Measurements from ENCODE around the gene SERHL2.
"Not testable (repeated sequence)": the region's sequence is repeated elsewhere in the genome, so short reads cannot be mapped to it uniquely, and the experiment has no call there.

Gene SERHL2

GRCh38 chr22:42521228-42521546, 32.6 kb upstream of the SERHL2 start:
- peaks cover 7% of the 10 kb centered on the region for H3K36me3 ChIP-seq (ENCODE audit: insufficient read depth, low read length)
- no peak overlapping the region for H2AFZ ChIP-seq (ENCODE audit: low read depth, low read length)
- peaks cover 8% of the 10 kb centered on the region for H3K4me1 ChIP-seq (ENCODE audit: insufficient read depth, low read length)
- no peaks in the 10 kb centered on the region for H3K27me3 ChIP-seq (ENCODE audit: insufficient read depth, low read length)
- H3K4me3 ChIP-seq (ENCODE audit: low read length) = no peak overlapping the region
- H3K9me3 ChIP-seq (ENCODE audit: low read length) = no peaks in the 10 kb centered on the region

GRCh38 chr22:42522546-42522945, 31.2 kb upstream of the SERHL2 start:
- Histone ChIP-seq H3K4me3 (ENCODE audit: low read length) (no peak overlapping the region), H3K9me3 (ENCODE audit: low read length) (no peaks in the 10 kb centered on the region), H3K36me3 (ENCODE audit: insufficient read depth, low read length) (peaks cover under 1% of the 10 kb centered on the region), H3K27me3 (ENCODE audit: insufficient read depth, low read length) (no peaks in the 10 kb centered on the region), H3K4me1 (ENCODE audit: insufficient read depth, low read length) (peaks cover 8% of the 10 kb centered on the region), H2AFZ (ENCODE audit: low read depth, low read length) (no peak overlapping the region)

- Histone ChIP-seq H3K27me3 (ENCODE audit: insufficient read depth, low read length) (no peaks in the 10 kb centered on the region), H3K4me3 (ENCODE audit: low read length) (no peak overlapping the region), H3K9me3 (ENCODE audit: low read length) (no peaks in the 10 kb centered on the region), H2AFZ (ENCODE audit: low read depth, low read length) (no peak overlapping the region), H3K36me3 (ENCODE audit: insufficient read depth, low read length) (no peaks in the 10 kb centered on the region), H3K4me1 (ENCODE audit: insufficient read depth, low read length) (peaks cover 5% of the 10 kb centered on the region)
Observed at GRCh38 chr22:42528591-42529307, 25.0 kb upstream of the SERHL2 start.

GRCh38 chr22:42529435-42529834, 24.3 kb upstream of the SERHL2 start:
- not testable (repeated sequence) for H3K4me1 ChIP-seq (ENCODE audit: insufficient read depth, low read length); H3K36me3 ChIP-seq (ENCODE audit: insufficient read depth, low read length); H3K27me3 ChIP-seq (ENCODE audit: insufficient read depth, low read length); H3K4me3 ChIP-seq (ENCODE audit: low read length); H3K9me3 ChIP-seq (ENCODE audit: low read length); H2AFZ ChIP-seq (ENCODE audit: low read depth, low read length)

- not testable (repeated sequence) for H3K4me1 ChIP-seq (ENCODE audit: insufficient read depth, low read length); H3K27me3 ChIP-seq (ENCODE audit: insufficient read depth, low read length); H3K36me3 ChIP-seq (ENCODE audit: insufficient read depth, low read length); H3K9me3 ChIP-seq (ENCODE audit: low read length); H3K4me3 ChIP-seq (ENCODE audit: low read length); H2AFZ ChIP-seq (ENCODE audit: low read depth, low read length)
Observed at GRCh38 chr22:42531401-42532084, 22.2 kb upstream of the SERHL2 start.

GRCh38 chr22:42533638-42533977, 20.1 kb upstream of the SERHL2 start:
- no peaks in the 10 kb centered on the region for H3K27me3 ChIP-seq (ENCODE audit: insufficient read depth, low read length)
- no peaks in the 10 kb centered on the region for H3K9me3 ChIP-seq (ENCODE audit: low read length)
- H3K4me1 ChIP-seq (ENCODE audit: insufficient read depth, low read length) = peaks cover 6% of the 10 kb centered on the region

GRCh38 chr22:42535082-42535731, 18.5 kb upstream of the SERHL2 start:
- not testable (repeated sequence) for H3K27me3 ChIP-seq (ENCODE audit: insufficient read depth, low read length); H3K9me3 ChIP-seq (ENCODE audit: low read length); H3K4me1 ChIP-seq (ENCODE audit: insufficient read depth, low read length); H3K36me3 ChIP-seq (ENCODE audit: insufficient read depth, low read length); H2AFZ ChIP-seq (ENCODE audit: low read depth, low read length); H3K4me3 ChIP-seq (ENCODE audit: low read length)

More at GRCh38 chr22:42533638-42533977, 20.1 kb upstream of the SERHL2 start:
- Histone ChIP-seq H3K4me3 (ENCODE audit: low read length) (no peak overlapping the region), H3K36me3 (ENCODE audit: insufficient read depth, low read length) (no peaks in the 10 kb centered on the region), H2AFZ (ENCODE audit: low read depth, low read length) (no peak overlapping the region)

- Histone ChIP-seq H3K9me3 (ENCODE audit: low read length) (no peaks in the 10 kb centered on the region), H2AFZ (ENCODE audit: low read depth, low read length) (no peak overlapping the region), H3K36me3 (ENCODE audit: insufficient read depth, low read length) (no peaks in the 10 kb centered on the region), H3K4me3 (ENCODE audit: low read length) (no peak overlapping the region), H3K27me3 (ENCODE audit: insufficient read depth, low read length) (no peaks in the 10 kb centered on the region), H3K4me1 (ENCODE audit: insufficient read depth, low read length) (peaks cover 6% of the 10 kb centered on the region)
Observed at GRCh38 chr22:42536166-42536565, 17.6 kb upstream of the SERHL2 start.

GRCh38 chr22:42536634-42537033, 17.1 kb upstream of the SERHL2 start:
- not testable (repeated sequence) for H2AFZ ChIP-seq (ENCODE audit: low read depth, low read length); H3K36me3 ChIP-seq (ENCODE audit: insufficient read depth, low read length); H3K4me3 ChIP-seq (ENCODE audit: low read length); H3K9me3 ChIP-seq (ENCODE audit: low read length); H3K4me1 ChIP-seq (ENCODE audit: insufficient read depth, low read length); H3K27me3 ChIP-seq (ENCODE audit: insufficient read depth, low read length)

- not testable (repeated sequence) for H2AFZ ChIP-seq (ENCODE audit: low read depth, low read length); H3K9me3 ChIP-seq (ENCODE audit: low read length); H3K27me3 ChIP-seq (ENCODE audit: insufficient read depth, low read length); H3K36me3 ChIP-seq (ENCODE audit: insufficient read depth, low read length); H3K4me1 ChIP-seq (ENCODE audit: insufficient read depth, low read length); H3K4me3 ChIP-seq (ENCODE audit: low read length)
Observed at GRCh38 chr22:42537199-42537831, 16.4 kb upstream of the SERHL2 start.

GRCh38 chr22:42539236-42539771, 14.5 kb upstream of the SERHL2 start:
- H3K27me3 ChIP-seq (ENCODE audit: insufficient read depth, low read length); H3K9me3 ChIP-seq (ENCODE audit: low read length); H3K4me3 ChIP-seq (ENCODE audit: low read length); H2AFZ ChIP-seq (ENCODE audit: low read depth, low read length); H3K36me3 ChIP-seq (ENCODE audit: insufficient read depth, low read length); H3K4me1 ChIP-seq (ENCODE audit: insufficient read depth, low read length): not testable (repeated sequence)

GRCh38 chr22:42544686-42545085, 9.1 kb upstream of the SERHL2 start:
- Histone ChIP-seq H3K4me1 (ENCODE audit: insufficient read depth, low read length) (no peaks in the 10 kb centered on the region), H3K9me3 (ENCODE audit: low read length) (no peaks in the 10 kb centered on the region), H2AFZ (ENCODE audit: low read depth, low read length) (no peak overlapping the region), H3K27me3 (ENCODE audit: insufficient read depth, low read length) (no peaks in the 10 kb centered on the region), H3K4me3 (ENCODE audit: low read length) (no peak overlapping the region), H3K36me3 (ENCODE audit: insufficient read depth, low read length) (no peaks in the 10 kb centered on the region)

GRCh38 chr22:42547562-42547961, 6.2 kb upstream of the SERHL2 start:
- Histone ChIP-seq H3K27me3 (ENCODE audit: insufficient read depth, low read length) (no peaks in the 10 kb centered on the region), H2AFZ (ENCODE audit: low read depth, low read length) (no peak overlapping the region), H3K4me1 (ENCODE audit: insufficient read depth, low read length) (no peaks in the 10 kb centered on the region), H3K4me3 (ENCODE audit: low read length) (no peak overlapping the region), H3K9me3 (ENCODE audit: low read length) (peaks cover 2% of the 10 kb centered on the region), H3K36me3 (ENCODE audit: insufficient read depth, low read length) (no peaks in the 10 kb centered on the region)

All from neuron (in vitro differentiated cells).